Stimulated activated CD4-positive, alpha-beta T cell treated with anti-CD3 and anti-CD28 coated beads, Interleukin-4, amount 100 ng/mL, for 24 hours (primary cell): ENCODE measurements around the gene PERM1.
"Not testable (repeated sequence)": the region's sequence is repeated elsewhere in the genome, so short reads cannot be mapped to it uniquely, and the experiment has no call there.

Source experiments
- DNase-seq: peaks from one replicate; pipeline ENCODE4 v3.0.0-alpha.2; 2020

PERM1 gene

GRCh38 chr1:1013922-1014648 is 32.2 kb upstream of the PERM1 start:
- DNase-seq: peak; percentile 46

- peak; percentile 84 for DNase-seq
These were observed 31.4 kb upstream of the PERM1 start, which contains the start of gene ISG15 for GRCh38 chr1:1013105-1013921. ISG15 (plus strand) TSS chr1:1013497; CDS start chr1:1013574, 77 bp downstream.

GRCh38 chr1:1012736-1013104 is 30.8 kb upstream of the PERM1 start:
- DNase-seq: not testable (repeated sequence)

- DNase-seq: no peak
These were observed 29.6 kb upstream of the PERM1 start for GRCh38 chr1:1011396-1011949.

GRCh38 chr1:1010131-1010530 is 28.2 kb upstream of the PERM1 start:
- DNase-seq: not testable (repeated sequence)

- no peak for DNase-seq
These were observed 24.6 kb upstream of the PERM1 start for GRCh38 chr1:1006305-1007159.

GRCh38 chr1:1005774-1006304 is 23.9 kb upstream of the PERM1 start:
- no peak for DNase-seq

- no peak for DNase-seq
These were observed 23.1 kb upstream of the PERM1 start for GRCh38 chr1:1004780-1005697.

GRCh38 chr1:1004420-1004779 is 22.5 kb upstream of the PERM1 start:
- DNase-seq: no peak

GRCh38 chr1:1003618-1004419 is 21.9 kb upstream of the PERM1 start:
- no peak for DNase-seq

- DNase-seq: no peak
These were observed 19.3 kb upstream of the PERM1 start for GRCh38 chr1:1001057-1001783.

- peak; percentile 71 for DNase-seq
These were observed 18.6 kb upstream of the PERM1 start for GRCh38 chr1:1000357-1001056.

GRCh38 chr1:999725-1000356 is 17.9 kb upstream of the PERM1 start, which contains the start of gene HES4:
HES4 (minus strand) TSS chr1:1000097; CDS start chr1:999973, 124 bp downstream.
- peak; percentile 65 for DNase-seq

GRCh38 chr1:998995-999724 is 17.3 kb upstream of the PERM1 start:
- DNase-seq: no peak

- no peak for DNase-seq
These were observed 16.8 kb upstream of the PERM1 start for GRCh38 chr1:998745-998994.

- no peak for DNase-seq
These were observed 16.3 kb upstream of the PERM1 start for GRCh38 chr1:997993-998744.

- DNase-seq: no peak
These were observed 15.8 kb upstream of the PERM1 start for GRCh38 chr1:997713-997992.
